DMS114 treated with DMSO at 0.1 percent for 48 hours (cell line): ENCODE data around the gene CROCC2.

Experiments used
- DNase-seq: peaks from one replicate; lab custom pipeline; 2025; ENCODE audit not compliant: unreplicated experiment; lab: John Stamatoyannopoulos, UW

CROCC2 gene

DNA sequence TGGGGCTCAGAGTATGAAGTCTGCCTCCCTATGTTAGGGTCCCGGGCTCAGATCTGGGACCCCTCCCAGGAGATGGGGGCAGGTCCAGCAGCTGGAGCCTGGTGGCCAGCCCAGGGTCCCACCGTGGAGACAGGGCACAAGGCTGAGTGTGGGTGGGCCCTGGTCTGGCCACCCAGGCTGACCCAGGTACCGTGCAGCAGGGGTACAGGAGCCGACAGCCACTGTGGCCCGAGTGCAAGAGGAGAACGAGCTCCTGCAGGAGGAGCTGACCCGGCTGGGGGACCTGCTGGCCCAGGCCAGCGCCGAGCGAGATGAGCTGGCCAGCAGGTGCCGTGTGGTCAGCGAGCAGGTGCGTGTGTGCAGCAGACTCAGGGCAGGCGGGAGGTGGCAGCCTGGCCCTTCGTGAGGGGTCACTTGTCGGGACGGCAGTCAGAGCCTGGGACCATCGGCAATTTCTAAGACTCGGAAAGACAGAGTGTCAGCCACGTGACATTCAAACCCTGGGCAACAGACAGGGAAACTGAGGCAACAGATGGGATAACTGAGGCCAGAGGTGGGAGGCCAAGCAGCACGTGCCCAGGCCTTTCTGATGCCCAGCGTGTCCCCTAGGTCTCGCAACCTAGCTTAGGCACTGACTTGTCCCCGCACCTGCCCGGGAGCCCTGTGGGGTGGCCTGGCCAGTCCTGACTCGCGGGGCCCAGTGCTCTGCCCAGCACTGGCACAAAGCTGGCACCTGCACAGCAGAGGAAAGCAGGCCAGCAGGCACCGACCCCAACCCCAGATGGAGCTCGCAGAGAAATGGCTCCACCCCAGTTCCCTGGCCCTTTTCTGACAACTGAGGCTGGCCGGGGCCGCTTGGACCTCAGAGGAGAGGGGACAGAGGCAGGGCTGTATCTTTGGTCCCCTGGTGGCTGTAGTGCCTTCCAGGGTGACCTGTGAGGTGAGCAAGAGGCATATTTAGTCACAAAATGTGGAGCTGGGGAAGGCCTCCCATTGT is 13.9 kb downstream of the CROCC2 start:
- no peak for DNase-seq

DNA sequence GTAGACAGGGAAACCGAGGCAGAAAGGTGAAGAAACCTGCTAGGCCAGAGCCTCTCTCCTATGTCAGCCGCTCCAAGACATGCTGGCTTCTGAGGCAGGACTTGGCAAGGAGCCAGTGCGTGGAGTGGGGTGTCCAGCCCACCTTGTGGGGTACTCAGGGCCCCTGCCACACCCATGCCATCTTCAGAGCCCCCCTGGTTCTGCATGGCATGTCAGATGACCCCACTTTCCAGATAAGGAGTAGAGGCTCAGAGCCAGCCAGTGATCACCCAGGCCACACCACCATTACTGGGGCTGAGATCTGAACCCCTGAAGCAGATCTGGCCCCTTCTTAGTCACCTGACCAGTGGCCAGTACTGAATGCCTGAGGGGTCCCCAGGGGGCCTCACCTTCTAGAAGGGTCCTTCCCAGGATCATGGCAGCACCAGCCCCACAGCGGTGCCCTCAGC is 14.7 kb downstream of the CROCC2 start:
- no peak for DNase-seq

DNA sequence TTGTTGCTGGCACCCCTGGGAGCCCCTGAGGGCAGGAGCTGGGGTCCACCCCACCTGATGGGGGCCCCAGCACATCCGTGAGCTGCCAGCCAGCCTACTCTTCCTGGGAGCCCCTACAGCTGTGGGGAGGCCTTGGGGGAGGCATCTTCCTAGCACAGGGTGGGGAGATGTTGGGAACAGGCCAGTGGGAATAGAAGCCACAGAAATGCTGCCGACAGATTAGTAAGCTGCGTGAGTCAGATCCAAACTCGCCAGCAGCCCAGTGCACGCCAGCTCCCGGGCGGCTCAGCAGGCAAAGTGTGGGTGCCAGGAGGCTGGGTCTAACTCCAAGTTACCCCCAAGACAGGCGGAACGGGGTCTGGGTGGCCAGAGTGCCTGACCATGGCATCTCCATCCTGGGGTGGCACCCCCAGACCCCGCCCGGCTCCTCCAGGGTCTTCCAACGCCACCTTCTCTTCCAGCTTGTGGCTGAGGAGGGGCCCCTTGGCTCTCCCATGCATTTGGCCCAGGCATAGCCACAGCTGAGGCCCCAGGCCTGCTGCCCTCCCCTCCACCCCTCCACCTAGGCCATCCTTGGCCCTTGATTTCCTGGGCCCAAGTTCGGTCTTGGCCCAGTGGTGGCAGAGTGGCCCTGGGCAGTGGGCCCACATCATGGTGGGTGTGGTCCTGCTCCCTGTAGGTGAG is 15.3 kb downstream of the CROCC2 start:
- no peak for DNase-seq

DNA sequence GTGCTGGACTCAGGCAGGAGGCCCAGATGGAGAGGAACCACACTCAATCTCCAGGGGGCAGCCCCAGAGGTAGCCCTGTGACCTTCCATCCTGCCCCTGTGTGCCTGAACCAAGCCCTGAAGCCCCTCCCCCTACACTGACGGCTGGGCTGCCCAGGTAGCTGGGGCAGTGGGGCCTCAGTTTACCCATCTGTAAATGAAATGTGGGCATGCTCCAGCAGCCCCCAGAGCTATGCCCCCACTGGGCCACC is 15.8 kb downstream of the CROCC2 start:
- DNase-seq: no peak

DNA sequence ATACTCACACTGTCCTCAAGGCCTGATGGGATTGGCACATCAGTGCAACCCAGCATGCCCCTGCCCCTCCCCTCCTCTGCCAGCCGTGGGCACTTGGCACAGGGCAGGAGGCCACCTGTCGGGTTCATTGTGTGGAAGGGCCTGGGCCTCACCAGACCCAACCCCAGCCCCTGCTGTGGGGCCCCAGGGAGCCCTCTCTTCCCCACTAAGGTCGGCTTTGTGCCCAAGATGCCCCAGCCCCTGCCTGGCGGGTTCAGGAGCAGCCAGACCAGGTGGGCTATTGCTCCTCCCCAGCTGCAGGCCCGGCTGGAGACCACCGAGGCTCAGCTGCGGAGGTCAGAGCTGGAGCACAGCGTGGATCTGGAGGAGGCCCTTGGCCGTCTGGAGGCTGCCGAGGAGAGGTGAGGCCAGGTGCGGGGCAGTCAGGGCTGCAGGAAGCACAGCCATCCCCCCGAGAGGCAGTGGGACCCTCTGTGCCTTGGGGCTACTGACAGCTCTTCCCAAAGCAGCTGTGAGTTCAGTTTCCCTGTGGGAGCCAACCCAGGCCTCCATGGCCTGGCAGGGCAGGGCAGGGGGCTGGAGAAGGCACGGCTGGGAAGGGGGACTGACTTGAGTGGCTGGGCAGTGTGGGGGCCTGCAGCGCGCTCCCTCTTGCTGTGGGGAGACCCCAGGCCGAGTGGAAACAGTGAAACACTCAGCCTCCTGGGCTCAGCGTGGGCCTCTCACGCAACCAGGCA is 16.3 kb downstream of the CROCC2 start:
- DNase-seq: no peak

DNA sequence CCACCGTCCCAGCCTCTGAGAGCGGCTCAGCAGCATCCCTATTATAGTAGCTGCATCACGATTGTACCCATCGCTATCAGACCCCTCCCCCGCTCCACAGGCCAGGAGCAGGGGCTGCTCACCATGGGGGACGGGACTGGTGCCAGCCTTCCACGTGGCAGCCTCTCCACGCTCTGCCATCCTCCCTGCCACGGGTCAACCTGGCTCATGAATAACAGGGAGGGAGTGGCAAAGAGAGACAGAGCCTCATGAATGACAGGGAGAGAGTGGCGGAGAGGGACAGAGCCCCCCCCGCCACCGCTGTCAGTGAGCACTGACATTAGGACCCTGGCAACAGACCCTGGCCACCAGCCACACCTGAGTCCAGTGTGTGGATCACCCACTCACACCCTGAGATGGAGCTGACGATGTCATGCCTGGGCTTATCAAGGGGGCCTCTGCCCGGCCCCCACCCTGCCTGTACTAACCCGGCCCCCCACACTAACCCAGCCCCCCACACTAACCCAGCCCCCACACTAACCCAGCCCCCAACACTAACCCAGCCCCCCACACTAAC is 16.9 kb downstream of the CROCC2 start:
- no peak for DNase-seq

DNA sequence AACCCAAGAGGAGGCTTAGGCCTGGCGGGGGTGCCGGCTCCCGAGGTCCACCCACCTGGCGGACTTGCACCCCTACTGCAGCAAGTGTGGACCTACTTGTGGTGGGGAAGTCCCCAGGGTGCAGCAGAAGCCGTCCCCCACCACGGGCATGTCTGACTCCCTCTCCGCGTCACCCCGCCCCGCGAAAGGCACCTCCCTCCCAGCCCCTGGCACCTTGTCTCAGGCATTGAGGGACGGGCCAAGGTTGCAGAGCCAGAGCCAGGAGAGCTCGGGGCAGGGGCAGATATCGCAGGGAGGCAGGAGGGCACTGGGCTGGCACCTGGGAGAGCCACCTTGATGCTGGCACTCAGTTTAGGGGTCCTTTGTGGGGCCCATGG is 19.0 kb downstream of the CROCC2 start:
- DNase-seq: no peak

DNA sequence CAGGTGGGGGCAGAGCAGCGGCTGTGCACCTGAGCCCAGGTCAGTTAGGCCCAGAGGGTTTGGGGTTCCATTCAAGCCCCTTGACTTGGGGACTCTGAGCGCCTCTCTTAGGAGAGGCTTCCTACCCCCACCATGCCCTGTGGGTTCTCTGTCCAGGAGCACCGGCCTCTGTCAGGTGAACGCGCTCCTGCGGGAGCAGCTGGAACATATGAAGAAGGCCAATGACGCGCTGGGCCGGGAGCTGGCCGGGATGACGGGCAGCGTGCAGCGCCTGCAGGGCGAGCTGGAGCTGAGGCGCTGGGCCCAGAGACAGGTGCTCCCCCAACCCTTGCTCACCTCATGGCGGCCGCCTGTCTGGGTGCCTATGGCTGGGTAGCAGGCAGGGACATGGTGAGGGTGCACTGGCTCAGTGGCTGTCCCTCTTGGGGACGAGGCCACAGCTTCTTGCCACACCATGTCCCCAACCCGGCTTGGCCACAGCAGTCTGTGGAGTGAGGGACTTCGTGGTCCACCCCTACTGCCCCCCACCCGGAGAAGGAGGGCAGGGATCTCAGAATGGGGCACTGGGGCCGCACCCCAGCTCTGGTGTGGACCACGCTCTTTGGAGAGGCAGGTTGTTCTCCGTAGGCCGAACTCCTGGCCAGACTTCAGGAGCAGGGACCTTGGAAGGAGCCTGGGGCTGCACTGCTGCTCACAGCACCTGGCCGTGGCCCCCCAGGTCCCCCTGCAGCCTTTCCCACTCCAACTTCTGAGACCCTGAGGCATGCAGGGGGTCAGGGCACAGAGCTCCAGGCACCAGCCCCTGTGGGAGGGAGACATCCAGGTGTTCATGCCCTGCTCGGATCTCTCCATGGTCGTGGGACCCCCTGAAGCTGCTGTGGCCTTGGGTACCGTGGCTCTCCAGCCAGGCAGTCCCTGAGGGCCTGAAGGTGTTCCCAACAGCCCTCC is 19.7 kb downstream of the CROCC2 start:
- no peak for DNase-seq

DNA sequence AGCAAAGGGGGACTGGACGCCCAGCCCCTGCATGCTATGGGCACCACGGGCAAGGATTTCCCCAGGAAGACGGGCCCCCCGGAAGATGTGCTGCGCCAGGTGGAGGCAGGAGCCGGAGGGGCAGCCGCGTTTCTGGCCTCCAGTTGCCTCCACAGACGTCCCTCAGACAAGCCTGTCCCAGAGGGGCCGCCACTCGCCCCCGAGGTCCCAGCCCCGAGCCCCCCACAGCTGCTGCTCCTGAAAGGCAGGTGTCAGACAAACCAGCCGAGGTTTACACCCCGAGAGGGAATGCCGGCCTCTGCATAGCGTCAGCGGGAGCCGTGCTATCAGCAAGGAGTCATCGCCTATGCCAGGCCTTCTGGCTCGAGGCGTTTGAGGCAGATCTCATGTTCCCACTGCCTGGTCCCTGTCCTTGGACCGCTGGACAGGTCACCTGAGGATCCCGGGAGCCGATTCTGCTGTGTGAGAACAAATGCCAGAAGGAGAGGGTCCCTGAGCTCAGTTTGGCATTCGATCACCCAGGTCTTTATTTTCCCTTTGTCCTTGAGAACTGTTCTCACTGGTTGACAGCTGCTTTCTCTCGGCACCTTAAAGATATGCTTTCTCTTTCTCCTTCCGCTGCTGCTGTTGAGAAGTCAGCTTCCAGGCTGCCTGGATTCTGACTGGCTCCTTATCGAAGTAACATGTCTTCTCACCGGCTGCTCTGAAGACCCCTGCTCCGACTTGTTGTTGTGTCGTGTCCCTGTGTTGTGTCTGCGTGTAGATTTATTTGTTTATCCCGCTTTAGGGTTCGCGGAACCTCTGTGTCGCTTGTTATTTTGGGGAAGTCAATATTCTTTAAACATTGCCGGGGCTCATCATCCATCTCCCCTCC is 20.6 kb downstream of the CROCC2 start:
- no peak for DNase-seq

DNA sequence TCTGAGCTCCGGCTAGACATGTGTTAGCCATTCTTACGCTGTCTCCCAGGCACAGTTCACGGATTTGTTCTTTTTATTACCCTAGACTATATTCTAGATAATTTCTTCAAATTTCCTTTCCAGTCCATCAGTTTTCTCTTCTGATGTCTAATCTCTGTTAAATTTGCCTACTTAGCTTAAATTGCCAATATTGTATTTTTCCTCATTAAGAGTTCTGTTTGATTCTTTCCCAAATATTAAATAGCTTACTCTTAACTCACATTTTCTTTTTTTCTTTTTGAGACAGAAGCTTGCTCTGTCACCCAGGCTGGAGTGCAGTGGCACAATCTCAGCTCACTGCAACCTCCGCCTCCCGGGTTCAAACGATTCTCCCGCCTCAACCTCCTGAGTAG is 21.2 kb downstream of the CROCC2 start:
- no peak for DNase-seq

DNA sequence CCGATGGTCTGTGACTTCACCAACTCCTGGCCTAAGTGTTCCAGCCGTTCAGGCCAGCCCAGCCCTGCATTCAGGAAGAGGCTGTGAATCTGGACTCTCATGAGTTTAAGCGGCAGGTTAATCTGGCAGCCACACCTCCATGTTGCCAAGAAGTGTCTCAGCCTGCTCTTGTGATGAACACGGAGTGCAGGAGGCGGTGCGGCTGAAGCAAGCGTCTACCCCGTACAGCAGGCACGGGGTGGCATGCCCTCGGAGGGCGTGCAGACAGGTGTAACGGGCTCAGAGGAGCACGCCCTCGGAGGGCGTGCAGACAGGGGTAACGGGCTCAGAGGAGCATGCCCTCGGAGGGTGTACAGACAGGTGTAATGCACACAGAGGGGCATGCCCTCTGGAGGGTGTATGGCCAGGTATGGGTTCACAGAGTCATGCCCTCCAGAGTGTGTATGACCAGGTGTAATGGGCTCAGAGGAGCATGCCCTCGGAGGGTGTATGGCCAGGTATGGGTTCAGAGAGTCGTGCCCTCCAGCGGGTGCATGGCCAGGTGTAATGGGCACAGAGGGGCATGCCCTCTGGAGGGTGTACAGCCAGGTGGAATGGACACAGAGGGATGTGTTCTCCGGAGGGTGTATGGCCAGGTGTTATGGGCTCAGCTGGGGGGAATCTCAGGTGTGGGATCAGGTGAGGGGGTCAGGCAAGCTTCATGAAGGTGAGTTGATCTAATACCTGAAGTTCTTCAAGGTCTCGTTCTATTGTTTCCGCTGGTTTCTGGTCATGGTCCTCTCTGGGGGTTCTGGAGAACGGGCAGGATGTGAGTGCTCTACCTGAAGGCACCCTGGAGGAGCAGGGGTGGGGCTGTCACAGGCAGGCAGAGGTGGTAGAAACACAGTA is 22.6 kb downstream of the CROCC2 start:
- DNase-seq: no peak

DNA sequence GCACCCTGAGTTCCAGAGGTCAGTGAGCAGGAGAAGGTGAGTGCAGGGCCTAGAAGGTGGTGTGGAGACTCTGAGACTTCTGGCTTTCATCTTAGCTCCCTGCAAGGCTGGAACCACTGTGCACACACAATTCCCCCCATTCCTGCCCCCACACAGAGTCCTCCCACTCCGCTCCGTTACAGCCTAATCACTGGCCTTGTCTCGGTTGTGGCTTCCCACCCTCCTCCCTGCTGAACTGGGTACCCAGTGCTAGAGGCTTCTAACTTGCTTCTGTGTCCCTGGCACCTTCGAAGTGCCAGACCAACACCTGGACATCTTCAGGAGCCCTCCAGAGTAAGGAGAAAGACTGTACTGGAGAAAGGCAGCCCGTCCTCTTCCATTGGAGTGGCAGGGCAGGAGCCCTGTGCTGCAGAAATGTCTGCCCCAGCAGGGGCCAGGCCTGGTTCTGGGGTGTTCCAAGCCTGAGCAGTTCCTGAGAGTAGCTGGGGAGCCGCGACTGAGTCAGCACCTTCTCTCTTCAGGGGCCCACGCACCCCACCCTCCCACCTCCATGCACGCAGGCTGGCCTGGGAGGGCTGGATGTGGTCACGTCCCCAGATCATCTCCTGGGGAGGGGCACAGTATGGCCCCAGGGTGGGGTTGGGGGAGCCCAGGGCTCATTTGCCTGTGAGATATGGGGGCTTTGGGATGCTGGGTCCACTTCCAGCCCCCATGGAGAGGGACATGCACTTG is 23.4 kb downstream of the CROCC2 start:
- no peak for DNase-seq

DNA sequence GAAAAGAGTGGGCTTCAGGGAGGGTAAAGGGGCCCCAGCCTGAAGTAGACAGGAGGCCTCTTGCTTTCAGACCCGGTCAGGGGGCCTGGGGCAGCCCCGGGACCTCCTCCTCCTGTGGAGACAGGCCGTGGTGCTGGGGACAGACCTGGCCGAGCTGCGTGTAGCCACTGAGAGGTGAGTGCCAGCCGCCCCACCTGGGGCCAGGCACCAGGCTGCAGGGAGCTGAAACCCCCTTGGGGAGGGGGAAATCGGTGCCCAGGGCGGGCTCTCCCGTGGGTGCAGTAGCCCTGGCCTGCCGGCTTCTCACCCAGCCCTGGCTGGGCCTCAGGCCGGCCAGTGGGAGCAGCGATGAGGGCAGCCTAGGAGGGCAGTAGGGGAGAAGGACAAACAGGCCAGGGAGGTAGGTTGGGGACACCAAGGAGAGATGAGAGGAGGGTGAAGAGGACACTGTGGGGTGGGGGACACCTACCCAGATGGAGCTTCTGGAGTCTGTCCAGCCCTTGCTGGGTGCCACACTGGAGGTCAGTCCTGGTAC is 24.0 kb downstream of the CROCC2 start:
- DNase-seq: no peak

DNA sequence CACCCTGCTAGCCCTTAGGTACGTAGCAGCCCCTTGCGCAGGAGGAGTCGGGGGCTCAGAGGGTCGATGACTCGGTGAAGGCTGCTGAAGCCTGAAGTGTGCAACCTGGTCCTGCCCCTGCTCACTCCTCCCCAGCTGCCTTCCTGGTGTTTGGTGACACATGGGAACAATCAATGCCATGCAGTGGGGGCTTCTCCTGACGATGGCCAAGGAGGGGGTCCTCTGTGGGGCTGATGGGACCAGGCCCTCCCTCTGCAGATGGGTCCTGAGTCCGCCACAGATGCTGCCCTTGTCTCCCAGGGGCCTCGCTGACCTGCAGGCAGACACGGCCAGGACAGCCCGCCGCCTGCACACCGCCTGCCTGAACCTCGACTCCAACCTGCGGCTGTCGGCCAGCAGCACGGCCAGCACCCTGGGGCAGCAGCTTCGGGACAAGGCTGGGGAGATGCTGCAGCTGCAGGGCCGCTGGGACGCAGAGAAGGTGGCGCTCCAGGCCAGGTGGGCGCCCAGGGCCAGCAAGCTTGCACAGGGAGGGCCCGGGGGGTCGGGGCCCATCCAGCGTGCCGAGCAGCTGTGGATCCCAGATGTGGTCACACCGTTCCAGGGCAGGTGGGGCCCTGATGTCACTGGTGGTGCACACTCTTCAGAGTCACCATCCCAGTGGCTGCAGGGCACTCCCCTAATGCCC is 24.6 kb downstream of the CROCC2 start:
- no peak for DNase-seq

DNA sequence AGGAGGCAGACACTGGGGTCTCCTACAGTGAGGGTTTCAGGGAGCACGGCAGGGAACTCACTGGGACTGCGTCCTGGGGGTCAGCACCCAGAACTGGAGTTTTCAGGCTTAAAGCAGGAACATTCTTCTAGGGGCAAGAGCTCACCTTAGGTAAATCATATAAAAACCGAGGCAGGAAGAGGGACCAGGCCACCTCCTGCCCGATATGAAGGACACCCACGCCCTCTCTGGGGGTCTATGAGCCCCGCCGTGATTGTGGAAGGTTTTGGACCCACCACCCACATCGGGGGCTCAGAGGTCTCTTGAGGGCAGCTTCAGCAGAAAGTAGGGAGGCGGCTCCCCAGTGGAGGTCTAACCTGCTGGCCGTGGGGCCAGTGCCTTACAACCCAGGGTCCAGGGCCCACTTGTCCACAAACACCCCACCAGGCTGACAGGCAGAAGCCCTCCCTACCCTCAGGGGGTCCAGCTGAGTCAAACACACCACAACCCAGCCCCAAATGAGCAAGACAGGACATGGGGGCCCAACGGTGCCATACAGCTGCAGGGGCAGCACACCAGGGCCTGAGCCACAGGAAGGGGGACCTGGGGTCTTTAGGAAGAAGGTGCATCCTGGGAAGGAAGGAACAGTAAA is 25.3 kb downstream of the CROCC2 start:
- no peak for DNase-seq

DNA sequence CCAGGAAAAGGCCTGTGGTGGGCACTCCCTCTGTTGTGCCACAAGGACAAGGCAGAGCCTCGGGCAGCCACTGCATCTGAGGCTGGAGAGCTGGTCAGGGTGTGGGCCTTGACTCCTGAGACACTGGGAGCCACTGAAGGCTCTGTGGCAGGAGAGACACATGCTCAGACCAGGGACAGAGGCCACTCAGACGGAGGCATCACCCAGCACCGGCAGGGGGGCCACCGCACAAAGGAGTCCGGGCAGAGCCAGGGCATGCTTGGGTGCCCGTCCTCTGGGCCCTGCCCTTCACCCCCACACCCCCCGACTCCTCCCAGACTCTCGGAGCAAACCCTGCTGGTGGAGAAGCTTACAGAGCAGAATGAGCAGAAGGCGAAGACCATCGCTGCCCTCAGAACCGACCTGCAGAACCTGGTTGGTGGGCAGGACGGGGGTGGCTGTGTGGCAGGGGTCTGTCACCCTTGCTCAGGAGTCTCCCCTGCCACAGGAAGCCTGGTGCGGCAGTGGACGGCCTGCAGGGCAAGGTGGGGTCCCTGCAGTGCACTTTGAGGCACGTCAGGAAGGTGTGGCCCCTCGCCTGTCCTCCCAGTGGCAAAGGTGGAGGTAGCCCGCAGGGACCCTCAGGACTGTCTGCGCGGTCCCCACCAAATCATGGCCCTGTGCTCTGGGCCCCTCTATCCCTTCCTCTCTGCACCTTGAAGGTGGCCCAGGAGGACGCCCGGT is 26.0 kb downstream of the CROCC2 start:
- no peak for DNase-seq
